HG02970 (cell line): ENCODE results near the gene C12orf42.
"Not testable (repeated sequence)": the region's sequence is repeated elsewhere in the genome, so short reads cannot be mapped to it uniquely, and the experiment has no call there.

Experiments used
- ATAC-seq: cut with Tn5 transposase; IDR thresholded peaks from one replicate; pipeline ENCODE4 v1.9.1; 2021; ENCODE audit warnings: mild to moderate bottlenecking, moderate library complexity, moderate number of reproducible peaks; ENCODE audit not compliant: unreplicated experiment, low FRiP score

The C12orf42 gene

DNA sequence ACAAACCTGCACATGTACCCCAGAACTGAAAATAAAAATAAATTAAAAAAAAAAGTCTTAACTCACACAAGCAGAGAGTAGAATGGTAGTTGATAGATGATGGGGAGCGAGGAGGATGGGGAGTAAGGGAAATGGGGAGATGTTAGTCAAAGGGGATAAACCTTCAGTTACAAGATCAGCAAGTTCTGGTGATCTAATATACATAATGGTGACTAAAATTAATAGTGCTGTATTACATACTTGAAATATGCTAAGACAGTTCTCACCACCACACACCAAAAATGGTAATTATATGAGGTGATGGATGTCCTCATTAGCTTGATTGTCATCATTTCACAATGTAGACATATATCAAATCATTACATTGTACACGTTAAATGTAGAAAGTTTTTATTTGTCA, 3.2 kb upstream of the C12orf42 start:
- no peak for ATAC-seq

GRCh38 chr12:103494734-103495468, 867 bp downstream of the C12orf42 start:
- no peak for ATAC-seq

GRCh38 chr12:103494051-103494733, 1.6 kb downstream of the C12orf42 start:
- no peak for ATAC-seq

- ATAC-seq: no peak
These were observed 2.6 kb downstream of the C12orf42 start for GRCh38 chr12:103493199-103493598.

GRCh38 chr12:103482365-103482764, 13.4 kb downstream of the C12orf42 start:
- no peak for ATAC-seq

DNA sequence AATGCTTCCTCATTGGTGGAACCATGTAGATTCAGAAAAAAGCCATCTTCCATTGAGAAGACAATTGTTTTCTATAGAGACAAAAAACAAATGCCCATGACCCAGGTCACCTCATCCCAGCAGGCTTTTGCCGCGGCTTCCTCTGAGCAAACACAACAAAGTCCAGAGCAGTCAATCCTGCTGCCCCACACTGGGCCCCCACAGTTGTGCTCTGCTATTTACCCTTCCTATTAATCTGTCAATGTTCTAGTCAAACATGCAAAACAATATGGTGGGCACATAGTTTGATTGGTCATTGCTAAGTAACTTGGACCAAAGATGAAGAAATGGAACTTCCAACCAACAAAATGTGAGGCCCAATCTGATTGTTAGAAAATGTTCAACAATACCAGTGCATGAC, 20.7 kb downstream of the C12orf42 start:
- ATAC-seq: no peak

GRCh38 chr12:103470664-103471063, 25.1 kb downstream of the C12orf42 start:
- ATAC-seq: no peak

DNA sequence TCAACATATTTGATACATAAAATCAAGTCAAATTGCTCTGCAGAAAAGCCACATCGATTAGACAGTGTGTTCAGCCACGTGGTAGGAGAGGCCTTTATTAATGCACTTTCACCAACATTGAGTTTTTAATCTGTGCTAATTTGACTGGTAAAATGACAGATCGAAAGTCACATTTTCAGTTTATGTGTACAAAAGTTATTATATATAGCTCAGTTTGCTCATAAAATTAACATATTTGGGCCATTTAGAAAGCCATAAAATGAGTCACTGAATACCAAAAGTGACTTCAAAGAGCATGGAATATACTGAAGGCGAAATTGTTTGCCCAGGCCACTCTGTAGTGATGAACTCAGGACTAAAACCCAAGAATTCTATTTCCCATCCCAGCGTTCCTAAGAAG, 26.0 kb downstream of the C12orf42 start:
- ATAC-seq: no peak

DNA sequence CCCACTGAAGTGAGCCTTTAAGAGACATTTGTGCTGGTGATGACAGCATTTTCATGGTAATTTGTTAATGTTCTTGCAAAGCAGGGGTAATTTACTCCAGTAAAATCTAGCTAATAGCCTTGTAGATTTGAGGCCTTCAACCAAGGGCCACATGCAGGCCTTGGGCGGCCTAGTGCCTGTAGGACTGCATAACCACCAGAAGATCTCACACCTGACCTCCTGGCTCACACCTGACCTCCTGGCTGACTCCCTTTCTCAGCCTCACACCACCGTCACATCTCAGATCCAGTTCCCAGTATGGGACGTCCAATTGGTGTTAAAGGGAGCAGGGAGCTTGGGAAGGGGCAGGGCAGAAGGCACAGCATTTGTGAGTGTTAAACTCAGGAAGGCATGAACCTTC, 26.9 kb downstream of the C12orf42 start:
- no peak for ATAC-seq

DNA sequence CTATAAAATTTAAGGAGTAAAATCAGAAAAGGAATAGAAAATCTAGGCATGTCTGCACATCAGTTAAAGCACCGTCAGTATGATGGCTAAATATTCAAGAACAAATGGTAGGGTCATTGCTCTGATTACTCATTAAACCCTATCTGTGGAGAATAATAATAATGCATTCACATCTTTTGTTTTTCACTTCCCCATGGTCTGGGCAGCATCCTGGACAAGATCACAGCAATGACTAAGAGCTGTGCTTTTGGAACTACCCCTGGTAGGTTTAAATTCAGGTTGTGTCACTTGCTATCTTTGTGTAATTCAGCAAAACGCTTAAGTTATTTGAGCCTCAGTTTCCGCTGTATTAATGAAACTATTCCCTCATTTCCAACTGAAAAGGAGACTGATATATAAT, 33.1 kb downstream of the C12orf42 start:
- no peak for ATAC-seq

GRCh38 chr12:103457471-103457870, 38.3 kb downstream of the C12orf42 start:
- no peak for ATAC-seq

DNA sequence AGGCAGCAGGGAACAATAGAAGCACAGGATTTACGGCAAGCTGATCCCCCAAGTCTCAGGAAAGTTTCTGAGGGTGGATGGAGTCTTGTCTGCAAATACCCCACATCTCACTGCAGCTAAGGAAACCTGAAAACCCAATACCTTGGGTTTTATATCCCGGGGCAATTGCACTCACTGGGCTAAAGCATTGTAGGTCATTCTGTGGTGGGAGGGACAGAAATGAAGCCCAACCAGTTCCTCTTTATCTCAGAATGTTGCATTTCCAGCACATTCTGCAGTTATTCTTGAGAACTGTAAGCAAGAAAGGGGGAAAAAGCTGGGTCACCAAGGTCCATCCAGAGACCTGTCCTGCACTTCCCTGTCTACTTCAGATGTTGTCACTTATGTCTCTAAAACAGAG, 39.8 kb downstream of the C12orf42 start:
- ATAC-seq: no peak

DNA sequence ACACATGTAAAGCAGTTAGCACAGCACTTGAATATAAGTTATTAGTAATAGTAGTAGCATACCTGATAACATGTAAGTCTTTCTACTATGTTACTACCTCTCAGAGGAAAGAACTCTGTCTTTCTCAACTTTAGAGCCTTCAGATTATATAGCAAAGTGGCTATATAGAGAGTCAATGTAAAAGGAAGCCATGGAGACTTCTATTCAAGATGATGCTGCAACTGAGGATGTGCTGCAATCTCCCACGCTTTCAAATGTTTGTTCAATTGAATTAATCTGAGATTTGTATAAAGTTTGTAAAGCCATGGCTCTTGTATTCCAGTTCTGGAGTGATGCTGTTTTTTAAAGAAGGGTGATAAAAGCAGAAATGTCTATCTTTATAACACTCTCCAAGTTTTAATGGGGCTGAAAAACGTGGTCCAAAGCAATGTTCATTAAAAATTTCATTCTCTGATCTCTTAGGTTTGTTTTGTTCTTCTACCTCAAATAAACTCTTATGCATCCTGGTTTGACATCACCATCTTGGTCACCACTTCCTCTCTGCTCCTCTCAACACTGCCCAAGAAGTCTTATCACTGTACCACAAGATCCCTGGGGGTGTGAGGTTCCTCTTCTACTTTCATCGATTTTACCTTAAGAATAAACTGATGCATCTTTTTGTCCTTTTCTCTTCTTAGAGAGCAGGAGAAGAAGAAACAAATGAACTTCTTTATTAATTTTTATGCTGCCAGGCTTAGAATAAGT, 40.6 kb downstream of the C12orf42 start:
- ATAC-seq: no peak

GRCh38 chr12:103444983-103445382, 50.8 kb downstream of the C12orf42 start:
- no peak for ATAC-seq

DNA sequence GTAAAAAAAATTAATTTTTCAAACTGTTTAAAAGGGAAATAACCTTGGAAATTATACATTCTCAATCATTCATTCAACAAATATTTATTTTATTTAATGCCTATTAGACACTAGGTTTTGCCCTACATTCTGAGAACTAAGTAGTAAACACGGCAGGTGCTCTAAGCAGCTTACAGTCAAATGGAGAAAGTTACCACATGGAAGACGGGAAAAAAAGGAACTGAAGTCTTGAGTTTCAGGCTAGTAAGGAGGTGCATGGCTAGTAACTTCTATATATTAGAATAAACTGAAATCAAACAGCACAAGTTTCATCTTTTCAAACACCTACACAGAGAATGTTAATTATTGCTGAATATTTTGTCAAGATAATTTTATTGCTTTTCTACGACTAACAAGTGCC, 52.9 kb downstream of the C12orf42 start:
- ATAC-seq: no peak

GRCh38 chr12:103442182-103442555, 53.6 kb downstream of the C12orf42 start:
- no peak for ATAC-seq

DNA sequence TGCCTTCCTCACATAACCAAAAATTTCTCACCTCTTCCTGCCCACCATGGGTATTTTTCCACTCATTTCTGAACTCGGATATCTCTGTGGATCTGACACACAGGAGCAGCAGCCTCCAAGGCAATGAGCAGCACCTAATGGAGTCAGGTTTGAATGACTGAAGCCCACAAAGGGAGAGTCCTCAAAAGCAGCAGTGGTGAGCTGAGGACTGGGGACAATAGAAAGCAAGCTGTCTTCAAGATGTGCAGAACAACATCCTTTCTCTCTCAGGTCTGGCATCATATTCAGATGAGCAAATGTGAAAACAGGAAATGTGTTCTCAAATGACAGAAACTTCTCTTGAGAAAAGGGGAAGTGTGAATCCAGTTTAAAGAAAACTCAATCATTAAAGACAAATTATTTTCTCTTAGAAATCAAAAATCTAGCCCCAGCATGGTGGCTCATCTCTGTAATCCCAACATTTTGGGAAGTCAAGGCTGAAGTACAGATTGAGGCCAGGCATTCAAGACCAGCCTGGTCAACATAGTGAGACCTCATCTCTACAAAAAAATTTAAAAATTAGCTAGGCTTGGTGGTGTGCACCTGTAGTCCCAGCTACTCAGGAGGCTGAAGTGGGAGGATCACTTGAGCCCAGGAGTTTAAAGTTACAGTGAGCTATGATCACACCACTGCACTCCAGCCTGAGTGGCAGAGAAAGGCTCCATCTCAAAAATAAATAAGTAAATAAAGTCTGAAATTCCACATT, 54.2 kb downstream of the C12orf42 start:
- peak; percentile 97 for ATAC-seq

- ATAC-seq: not testable (repeated sequence)
These were observed 61.3 kb downstream of the C12orf42 start for GRCh38 chr12:103434165-103435105.

- no peak for ATAC-seq
These were observed 63.8 kb downstream of the C12orf42 start for GRCh38 chr12:103431950-103432349.

- ATAC-seq: no peak
These were observed 64.4 kb downstream of the C12orf42 start for GRCh38 chr12:103431387-103431786.
